HCT116 (cell line): ENCODE measurements around the gene MIA.

Experiments
- POLR2A ChIP-seq: IDR thresholded peaks from 2 replicates; pipeline ENCODE4 v1.7.0; 2011; ENCODE audit warnings: borderline replicate concordance; ENCODE audit not compliant: insufficient read depth, insufficient read length; ENCODE audit errors: extremely low read depth
- TF ChIP-seq, protein P1 (sequence below), 3 experiments: fragments of 200-600 bp in 1 of 3; sonication (generic) in 1 of 3; IDR thresholded peaks in 2 of 3; conservative IDR thresholded peaks in 1 of 3; 2 replicates each; pipeline ENCODE4 v1.5.1; 2012 to 2017; ENCODE audit warnings: low read depth in 2 of 3, low read length in 2 of 3, antibody characterized with exemption in 1 of 3, borderline replicate concordance in 1 of 3, control low read depth in 1 of 3, mild to moderate bottlenecking in 1 of 3, mixed read lengths in 1 of 3, mixed run types in 1 of 3, moderate library complexity in 1 of 3; ENCODE audit not compliant: insufficient read depth in 1 of 3

DNA sequence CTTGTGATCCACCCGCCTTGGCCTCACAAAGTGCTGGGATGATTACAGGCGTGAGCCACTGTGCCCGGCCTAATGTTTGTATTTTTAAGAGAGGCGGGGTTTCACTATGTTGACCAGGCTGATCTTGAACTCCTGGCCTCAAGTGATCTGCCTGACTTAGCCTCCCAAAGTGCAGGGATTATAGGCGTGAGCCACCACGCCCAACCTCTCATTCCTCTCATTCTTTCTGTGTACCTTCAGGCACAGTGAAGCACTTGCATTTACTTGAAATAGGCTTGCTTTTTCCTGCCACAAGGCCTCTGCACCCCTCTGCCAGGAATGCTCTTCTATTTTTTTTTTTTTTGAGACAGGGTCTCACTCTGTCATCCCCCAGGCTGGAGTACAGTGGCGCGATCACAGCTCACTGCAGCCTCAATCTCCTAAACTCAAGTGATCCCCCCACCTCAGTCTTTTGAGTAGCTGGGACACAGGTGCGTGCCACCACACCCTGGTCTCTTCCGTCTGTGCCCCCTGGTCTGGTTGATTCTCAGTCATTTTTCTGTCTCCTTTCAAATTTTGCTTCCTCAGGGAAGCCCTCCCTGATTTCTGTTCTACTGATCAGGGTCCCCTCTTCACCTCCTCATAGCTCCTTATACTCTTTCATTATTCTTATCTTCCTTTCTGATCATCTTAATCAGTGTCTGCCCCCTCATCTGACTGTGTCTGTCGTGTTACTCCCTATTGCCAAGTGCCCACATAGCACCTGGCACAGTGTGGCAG is 40.1 kb upstream of the MIA start:
- TF ChIP-seq, protein P1, sequence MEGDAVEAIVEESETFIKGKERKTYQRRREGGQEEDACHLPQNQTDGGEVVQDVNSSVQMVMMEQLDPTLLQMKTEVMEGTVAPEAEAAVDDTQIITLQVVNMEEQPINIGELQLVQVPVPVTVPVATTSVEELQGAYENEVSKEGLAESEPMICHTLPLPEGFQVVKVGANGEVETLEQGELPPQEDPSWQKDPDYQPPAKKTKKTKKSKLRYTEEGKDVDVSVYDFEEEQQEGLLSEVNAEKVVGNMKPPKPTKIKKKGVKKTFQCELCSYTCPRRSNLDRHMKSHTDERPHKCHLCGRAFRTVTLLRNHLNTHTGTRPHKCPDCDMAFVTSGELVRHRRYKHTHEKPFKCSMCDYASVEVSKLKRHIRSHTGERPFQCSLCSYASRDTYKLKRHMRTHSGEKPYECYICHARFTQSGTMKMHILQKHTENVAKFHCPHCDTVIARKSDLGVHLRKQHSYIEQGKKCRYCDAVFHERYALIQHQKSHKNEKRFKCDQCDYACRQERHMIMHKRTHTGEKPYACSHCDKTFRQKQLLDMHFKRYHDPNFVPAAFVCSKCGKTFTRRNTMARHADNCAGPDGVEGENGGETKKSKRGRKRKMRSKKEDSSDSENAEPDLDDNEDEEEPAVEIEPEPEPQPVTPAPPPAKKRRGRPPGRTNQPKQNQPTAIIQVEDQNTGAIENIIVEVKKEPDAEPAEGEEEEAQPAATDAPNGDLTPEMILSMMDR (IDR thresholded peaks at IDR 0.05 in 2 of 3, conservative IDR thresholded peaks at IDR 0.05 in 1 of 3; ENCODE audit: borderline replicate concordance in 1 of 3, insufficient read depth in 1 of 3, low read depth in 2 of 3, low read length in 2 of 3): no peak
- no peak for TF ChIP-seq POLR2A
